HG02642 (cell line): ENCODE measurements around the gene SNF8.
A peak's percentile ranks its signal among the peaks of the same experiment; 100 is the strongest.

ENCODE experiments used
- ATAC-seq: cut with Tn5 transposase; IDR thresholded peaks from one replicate; pipeline ENCODE4 v1.9.1; 2021; ENCODE audit warnings: mild to moderate bottlenecking; ENCODE audit not compliant: unreplicated experiment, poor library complexity

SNF8 gene

GRCh38 chr17:48930435-48930873 is 14.2 kb downstream of the SNF8 start:
- ATAC-seq: no peak

GRCh38 chr17:48929812-48930165 is 14.9 kb downstream of the SNF8 start:
- no peak for ATAC-seq

GRCh38 chr17:48928876-48929811 is 15.5 kb downstream of the SNF8 start:
- ATAC-seq: no peak

DNA sequence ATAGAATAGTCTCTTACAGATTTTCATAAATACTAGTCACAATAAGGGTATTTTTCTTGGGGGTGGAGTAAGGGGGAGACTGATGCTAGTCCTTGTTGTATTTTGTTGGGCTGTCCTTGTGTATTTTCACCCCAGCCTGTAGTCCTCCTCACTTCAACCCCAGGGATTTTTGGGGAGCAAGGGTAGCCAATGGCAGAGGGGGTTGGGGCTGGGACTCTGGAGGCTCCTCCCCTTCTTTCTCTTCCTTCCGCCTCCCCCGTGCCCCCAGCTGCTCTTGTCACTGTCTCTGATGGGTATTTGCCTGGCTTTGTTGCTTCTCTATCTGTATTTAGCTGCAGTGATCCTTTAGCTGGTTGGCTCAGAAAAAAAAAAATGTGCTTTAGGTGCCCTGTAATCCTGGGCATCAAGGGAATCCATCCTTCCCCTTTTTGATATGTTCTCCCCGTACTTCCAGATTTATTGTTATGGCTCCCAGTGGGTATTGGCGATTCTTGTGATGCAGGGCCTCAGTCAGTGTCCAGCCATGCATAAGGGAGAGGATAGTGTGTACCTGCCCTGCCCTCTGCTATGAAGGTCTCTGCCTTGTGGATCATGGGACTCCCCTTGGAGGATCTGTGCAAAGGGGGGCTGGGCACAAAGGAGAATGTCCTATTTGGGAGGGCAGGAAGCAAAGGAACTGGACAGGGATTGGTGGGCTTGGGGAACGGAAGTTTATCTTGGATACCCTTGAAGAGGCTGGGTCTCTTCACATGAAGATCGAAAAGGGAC is 16.5 kb downstream of the SNF8 start:
- no peak for ATAC-seq

- ATAC-seq: no peak
Measured at GRCh38 chr17:48925991-48926342, 18.7 kb downstream of the SNF8 start.

DNA sequence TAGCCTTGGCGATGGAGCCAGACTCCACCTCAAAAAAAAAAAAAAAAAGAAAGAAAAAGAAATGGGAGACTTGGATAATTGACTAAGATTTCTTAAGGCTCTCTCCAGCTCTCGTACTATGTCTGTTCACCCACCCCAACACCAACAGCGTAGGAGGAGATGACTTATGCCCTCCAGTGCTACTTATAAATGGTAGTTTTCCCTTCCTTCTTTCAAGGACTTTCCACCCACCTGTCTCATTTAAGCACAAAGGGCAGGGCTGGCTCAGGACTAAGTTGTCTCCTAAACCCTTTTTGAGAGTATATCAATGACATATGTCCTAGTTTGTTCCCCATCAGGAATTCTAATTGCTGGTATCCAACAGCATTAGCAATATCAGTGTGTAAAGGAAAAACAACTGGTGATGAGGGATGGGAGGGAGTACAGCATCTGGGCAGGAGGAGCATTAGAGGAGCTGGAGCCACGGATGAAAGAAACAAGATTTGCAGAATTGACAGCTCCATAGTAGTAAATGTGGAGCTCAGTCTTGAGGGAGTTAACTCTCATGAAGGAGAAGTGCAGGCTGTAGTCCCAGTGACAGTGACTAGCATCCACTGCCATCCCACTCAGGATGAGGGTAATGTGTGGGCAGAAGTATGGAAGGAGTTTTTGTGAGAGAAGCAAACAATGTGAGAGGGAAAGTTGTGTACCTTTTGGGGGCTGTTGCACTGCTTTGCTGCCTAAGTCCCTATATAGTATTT is 19.2 kb downstream of the SNF8 start:
- ATAC-seq: no peak

- ATAC-seq: peak; percentile 74
Measured at GRCh38 chr17:48915459-48916282, 29.0 kb downstream of the SNF8 start.

DNA sequence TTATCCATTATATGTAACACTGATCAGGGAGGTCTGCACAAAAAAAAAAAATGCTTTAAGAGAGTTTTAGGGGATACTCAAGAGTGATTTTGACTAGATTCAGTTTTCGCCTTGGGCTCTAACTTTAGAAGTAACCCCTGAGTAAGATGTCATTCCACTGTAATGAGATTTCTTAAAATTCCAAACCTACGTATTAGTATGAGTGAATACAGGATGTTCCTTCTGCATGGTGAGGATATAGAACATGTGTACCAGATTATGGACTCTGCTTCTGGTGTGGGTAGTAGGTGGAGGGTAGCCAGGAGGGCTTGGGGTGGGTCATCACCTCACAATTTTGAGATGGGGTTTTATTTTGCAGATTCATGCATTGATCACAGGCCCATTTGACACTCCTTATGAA is 32.2 kb downstream of the SNF8 start:
- no peak for ATAC-seq

DNA sequence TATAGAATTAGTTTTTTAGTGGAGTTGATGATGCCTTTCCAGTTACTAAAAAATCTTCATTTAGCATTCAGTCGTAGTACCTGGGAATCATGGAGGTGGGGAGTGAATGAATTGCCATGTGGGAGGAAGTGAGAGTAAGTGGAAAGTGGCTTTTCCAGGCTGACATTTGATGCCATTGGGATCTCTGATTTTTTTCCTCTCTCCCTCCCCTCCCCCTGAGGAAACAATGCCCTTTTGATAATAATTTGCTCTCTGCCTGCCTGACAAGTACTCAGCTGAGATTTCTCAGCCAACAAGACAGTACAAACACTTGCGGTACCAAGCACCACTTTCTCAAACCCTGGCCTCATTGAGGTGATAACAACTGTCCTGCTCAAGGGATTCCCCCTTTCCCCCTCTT is 34.3 kb downstream of the SNF8 start:
- no peak for ATAC-seq

GRCh38 chr17:48909783-48910182 is 34.9 kb downstream of the SNF8 start:
- ATAC-seq: no peak

DNA sequence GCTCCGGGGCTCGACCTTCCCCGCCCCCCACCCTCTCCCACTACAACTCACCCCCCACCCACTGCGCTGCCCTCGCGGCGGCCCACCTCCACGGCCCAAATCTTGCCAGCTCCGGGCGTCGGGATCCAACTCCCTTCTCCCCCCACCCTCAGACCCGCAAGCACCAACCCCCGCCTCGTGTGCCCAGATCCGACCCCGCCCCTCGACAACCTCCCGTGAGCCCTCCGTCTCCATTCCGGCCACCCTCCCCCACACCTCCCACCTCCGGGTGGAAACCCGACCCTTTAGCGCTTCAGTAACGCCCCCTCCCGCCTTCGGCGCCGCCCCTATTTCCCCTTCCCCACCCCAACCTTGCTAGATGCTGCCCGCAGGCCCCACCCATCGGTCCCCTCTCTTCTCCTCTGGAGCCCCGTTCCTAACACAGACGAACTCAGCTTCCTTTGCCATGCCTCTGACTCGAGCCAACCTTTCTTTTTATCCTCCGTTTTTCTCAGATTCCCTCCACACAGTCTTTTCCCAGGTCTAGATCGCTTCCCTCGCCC is 35.7 kb downstream of the SNF8 start:
- peak; percentile 35 for ATAC-seq

- ATAC-seq: peak; percentile 88
Measured at GRCh38 chr17:48908047-48908843, 36.4 kb downstream of the SNF8 start, which contains the start of gene UBE2Z. UBE2Z (plus strand) TSS chr17:48908407; CDS start chr17:48908504, 97 bp downstream.

DNA sequence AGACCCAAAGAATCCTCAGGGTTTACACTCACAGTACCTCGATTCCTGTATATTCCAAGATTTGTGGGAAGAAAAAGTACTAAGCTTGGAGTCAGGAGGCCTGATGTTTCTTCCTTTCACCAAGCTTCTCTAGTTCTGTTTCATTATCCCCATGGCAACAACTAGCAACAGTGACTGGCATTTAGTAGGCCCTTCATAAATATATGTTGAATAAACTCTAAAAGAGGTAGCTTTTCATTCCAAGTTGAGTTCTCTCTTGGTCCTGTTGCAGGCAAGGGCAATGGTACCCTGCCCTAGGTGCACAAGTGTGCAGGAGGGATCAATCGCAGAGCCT is 37.0 kb downstream of the SNF8 start:
- ATAC-seq: no peak

DNA sequence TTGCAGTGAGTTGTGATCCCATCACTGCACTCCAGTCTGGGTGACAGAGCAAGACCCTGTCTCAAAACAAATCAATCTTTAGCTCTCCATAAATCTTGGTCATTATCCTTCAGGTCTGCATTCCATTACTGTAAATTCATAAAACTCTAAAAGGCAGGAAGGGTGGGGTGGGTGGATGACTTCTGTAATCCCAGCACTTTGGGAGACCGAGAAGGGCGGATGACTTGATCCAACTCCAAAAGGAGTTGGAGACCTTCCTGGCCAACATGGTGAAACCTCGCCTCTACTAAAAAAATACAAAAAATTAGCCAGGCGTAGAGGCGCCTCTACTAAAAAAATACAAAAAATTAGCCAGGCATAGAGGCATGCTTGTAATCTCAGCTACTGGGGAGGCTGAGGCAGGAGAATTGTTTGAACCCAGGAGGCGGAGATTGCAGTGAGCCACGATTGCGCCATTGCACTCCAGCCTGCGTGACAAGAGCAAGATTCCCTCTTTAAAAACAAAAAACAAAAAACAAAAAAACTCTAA is 38.6 kb downstream of the SNF8 start:
- ATAC-seq: no peak

- ATAC-seq: no peak
Measured at GRCh38 chr17:48904428-48904827, 40.2 kb downstream of the SNF8 start.

GRCh38 chr17:48903401-48903800 is 41.2 kb downstream of the SNF8 start:
- no peak for ATAC-seq

- no peak for ATAC-seq
Measured at GRCh38 chr17:48901241-48901640, 43.4 kb downstream of the SNF8 start.

- ATAC-seq: no peak
Measured at GRCh38 chr17:48894886-48895285, 49.8 kb downstream of the SNF8 start.
